Measurements from ENCODE around the gene INPP5J. TPM values are rescaled to one million over a fixed set of nuclear protein-coding genes. Genes with fewer than 3 reads are reported as not detected.

Gene INPP5J
- total and polyA plus RNA-seq, 9 of the 15 experiments (the other 6 are each of a cell fraction or from before 2014, with no cell fraction given), result 0.10 to 6.3 (median 4.8) TPM

DNA sequence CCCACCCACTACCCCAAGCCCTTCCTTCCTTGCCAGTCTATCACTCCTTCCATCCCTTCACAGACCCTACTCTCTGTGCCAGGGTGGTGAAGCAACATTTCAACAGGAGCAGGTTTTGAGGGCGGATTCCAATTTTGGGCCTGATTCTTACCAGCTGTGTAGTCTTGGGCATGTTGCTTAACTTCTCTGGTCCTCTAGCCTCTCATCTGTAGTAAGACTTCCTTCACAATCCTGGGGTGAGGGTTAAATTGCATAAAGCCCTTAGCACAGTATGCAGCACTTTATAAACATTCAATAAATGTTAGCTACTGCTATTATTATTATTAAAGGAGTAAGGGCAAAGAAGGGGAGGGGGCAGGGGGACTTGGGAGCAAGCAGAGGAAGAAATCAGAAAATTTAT lies 32.2 kb downstream of the INPP5J start:
- DNase-seq (ENCODE audit: extremely low read depth in 1 of 4, low spot score in 3 of 4), result no peak
- Histone ChIP-seq H3K36me3 (ENCODE audit: control insufficient read depth, insufficient read depth, low read length) (no peaks in the 10 kb centered on the region), H3K9me1 (ENCODE audit: control insufficient read depth, insufficient read depth, low read length) (no peaks in the 10 kb centered on the region), H3K27ac (ENCODE audit: extremely low read depth, low read depth, low read length) (no peak overlapping the region), H2AFZ (ENCODE audit: low read depth, low read length) (no peak overlapping the region), H3K4me2 (ENCODE audit: insufficient read depth, low read length) (no peak overlapping the region), H4K20me1 (replicated peaks; ENCODE audit: control insufficient read depth, insufficient read depth, low read length) (no peaks in the 10 kb centered on the region), H3K4me3 (no peak overlapping the region), H3K9me3 (replicated peaks; ENCODE audit: control insufficient read depth, insufficient read depth, low read depth, low read length) (no peaks in the 10 kb centered on the region), H3K4me1 (replicated peaks in 1 of 2; ENCODE audit: control insufficient read depth in 2 of 2, insufficient read depth in 2 of 2, low read length in 2 of 2) (no peaks in the 10 kb centered on the region; a peak in 1 of 5 replicates), H3K79me2 (ENCODE audit: control insufficient read depth, insufficient read depth, low read length) (no peaks in the 10 kb centered on the region), H3K9ac (ENCODE audit: insufficient read depth in 1 of 2, low read depth in 2 of 2, low read length in 2 of 2) (no peak overlapping the region), H3K27me3 (ENCODE audit: control insufficient read depth in 2 of 2, insufficient read depth in 2 of 2, low read length in 2 of 2) (no peaks in the 10 kb centered on the region)
- ChIA-PET CTCF (ENCODE audit: low intra/inter-chr PET ratio) (no interaction called here), POLR2A (no interaction called here)
- intact Hi-C loops (cut with micrococcal nuclease) (loop anchor here (5.0 kb wide), 1 partner anchor 393 kb away; no protein-coding TSS in a partner anchor), in situ Hi-C loops (cut with MboI) (loop anchor here (10.0 kb wide), 1 partner anchor 200 kb away; no protein-coding TSS in a partner anchor)
- ATAC-seq, result no peak
- no TSS peak for BruUV-seq (replicated peaks)
- FAIRE-seq, result no peak
- 50% methylated on average over 1 of the region's 1 CpG for WGBS (ENCODE audit: insufficient coverage, low coverage, missing lambda C conversion rate)
- TF ChIP-seq TRIM24 (IDR thresholded peaks at IDR 0.05) (no peak), PHTF2 (CRISPR knock-in tag; IDR thresholded peaks at IDR 0.05) (no peak), ZNF146 (CRISPR knock-in tag; IDR thresholded peaks at IDR 0.05; ENCODE audit: unreplicated experiment) (no peak), SMAD2 (IDR thresholded peaks at IDR 0.05; ENCODE audit: low read depth, low read length) (no peak), SMAD3 (CRISPR knock-in tag; conservative IDR thresholded peaks at IDR 0.05) (no peak), MYNN (IDR thresholded peaks at IDR 0.05) (no peak), MYNN (CRISPR knock-in tag; IDR thresholded peaks at IDR 0.05) (no peak), ZBTB8A (IDR thresholded peaks at IDR 0.05; ENCODE audit: partially characterized antibody) (no peak), KAT2B (IDR thresholded peaks at IDR 0.05; ENCODE audit: low read depth, low read length) (no peak), U2AF2 (optimal IDR thresholded peaks at IDR 0.05; ENCODE audit: low read depth, low read length) (no peak)
- TF ChIP-seq, protein P1, sequence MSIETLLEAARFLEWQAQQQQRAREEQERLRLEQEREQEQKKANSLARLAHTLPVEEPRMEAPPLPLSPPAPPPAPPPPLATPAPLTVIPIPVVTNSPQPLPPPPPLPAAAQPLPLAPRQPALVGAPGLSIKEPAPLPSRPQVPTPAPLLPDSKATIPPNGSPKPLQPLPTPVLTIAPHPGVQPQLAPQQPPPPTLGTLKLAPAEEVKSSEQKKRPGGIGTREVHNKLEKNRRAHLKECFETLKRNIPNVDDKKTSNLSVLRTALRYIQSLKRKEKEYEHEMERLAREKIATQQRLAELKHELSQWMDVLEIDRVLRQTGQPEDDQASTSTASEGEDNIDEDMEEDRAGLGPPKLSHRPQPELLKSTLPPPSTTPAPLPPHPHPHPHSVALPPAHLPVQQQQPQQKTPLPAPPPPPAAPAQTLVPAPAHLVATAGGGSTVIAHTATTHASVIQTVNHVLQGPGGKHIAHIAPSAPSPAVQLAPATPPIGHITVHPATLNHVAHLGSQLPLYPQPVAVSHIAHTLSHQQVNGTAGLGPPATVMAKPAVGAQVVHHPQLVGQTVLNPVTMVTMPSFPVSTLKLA (conservative IDR thresholded peaks at IDR 0.05), result no peak
- TF ChIP-seq, protein P2, sequence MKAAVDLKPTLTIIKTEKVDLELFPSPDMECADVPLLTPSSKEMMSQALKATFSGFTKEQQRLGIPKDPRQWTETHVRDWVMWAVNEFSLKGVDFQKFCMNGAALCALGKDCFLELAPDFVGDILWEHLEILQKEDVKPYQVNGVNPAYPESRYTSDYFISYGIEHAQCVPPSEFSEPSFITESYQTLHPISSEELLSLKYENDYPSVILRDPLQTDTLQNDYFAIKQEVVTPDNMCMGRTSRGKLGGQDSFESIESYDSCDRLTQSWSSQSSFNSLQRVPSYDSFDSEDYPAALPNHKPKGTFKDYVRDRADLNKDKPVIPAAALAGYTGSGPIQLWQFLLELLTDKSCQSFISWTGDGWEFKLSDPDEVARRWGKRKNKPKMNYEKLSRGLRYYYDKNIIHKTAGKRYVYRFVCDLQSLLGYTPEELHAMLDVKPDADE (conservative IDR thresholded peaks at IDR 0.05; ENCODE audit: control insufficient read depth, low read depth, low read length), result no peak
- TF ChIP-seq, protein P3, sequence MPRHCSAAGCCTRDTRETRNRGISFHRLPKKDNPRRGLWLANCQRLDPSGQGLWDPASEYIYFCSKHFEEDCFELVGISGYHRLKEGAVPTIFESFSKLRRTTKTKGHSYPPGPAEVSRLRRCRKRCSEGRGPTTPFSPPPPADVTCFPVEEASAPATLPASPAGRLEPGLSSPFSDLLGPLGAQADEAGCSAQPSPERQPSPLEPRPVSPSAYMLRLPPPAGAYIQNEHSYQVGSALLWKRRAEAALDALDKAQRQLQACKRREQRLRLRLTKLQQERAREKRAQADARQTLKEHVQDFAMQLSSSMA (CRISPR knock-in tag; IDR thresholded peaks at IDR 0.05), result no peak
- TF ChIP-seq, protein P4, sequence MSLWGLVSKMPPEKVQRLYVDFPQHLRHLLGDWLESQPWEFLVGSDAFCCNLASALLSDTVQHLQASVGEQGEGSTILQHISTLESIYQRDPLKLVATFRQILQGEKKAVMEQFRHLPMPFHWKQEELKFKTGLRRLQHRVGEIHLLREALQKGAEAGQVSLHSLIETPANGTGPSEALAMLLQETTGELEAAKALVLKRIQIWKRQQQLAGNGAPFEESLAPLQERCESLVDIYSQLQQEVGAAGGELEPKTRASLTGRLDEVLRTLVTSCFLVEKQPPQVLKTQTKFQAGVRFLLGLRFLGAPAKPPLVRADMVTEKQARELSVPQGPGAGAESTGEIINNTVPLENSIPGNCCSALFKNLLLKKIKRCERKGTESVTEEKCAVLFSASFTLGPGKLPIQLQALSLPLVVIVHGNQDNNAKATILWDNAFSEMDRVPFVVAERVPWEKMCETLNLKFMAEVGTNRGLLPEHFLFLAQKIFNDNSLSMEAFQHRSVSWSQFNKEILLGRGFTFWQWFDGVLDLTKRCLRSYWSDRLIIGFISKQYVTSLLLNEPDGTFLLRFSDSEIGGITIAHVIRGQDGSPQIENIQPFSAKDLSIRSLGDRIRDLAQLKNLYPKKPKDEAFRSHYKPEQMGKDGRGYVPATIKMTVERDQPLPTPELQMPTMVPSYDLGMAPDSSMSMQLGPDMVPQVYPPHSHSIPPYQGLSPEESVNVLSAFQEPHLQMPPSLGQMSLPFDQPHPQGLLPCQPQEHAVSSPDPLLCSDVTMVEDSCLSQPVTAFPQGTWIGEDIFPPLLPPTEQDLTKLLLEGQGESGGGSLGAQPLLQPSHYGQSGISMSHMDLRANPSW (CRISPR knock-in tag; IDR thresholded peaks at IDR 0.05), result no peak
